ENCODE data around the gene RAB33B. TPM values are rescaled to one million over a fixed set of nuclear protein-coding genes. Genes with fewer than 3 reads are reported as not detected.
"Not testable (repeated sequence)": the region's sequence is repeated elsewhere in the genome, so short reads cannot be mapped to it uniquely, and the experiment has no call there.

RAB33B gene
- polyA plus RNA-seq: 1 to 10 TPM; 2.8 to 6.8 (median 3.8) TPM

DNA sequence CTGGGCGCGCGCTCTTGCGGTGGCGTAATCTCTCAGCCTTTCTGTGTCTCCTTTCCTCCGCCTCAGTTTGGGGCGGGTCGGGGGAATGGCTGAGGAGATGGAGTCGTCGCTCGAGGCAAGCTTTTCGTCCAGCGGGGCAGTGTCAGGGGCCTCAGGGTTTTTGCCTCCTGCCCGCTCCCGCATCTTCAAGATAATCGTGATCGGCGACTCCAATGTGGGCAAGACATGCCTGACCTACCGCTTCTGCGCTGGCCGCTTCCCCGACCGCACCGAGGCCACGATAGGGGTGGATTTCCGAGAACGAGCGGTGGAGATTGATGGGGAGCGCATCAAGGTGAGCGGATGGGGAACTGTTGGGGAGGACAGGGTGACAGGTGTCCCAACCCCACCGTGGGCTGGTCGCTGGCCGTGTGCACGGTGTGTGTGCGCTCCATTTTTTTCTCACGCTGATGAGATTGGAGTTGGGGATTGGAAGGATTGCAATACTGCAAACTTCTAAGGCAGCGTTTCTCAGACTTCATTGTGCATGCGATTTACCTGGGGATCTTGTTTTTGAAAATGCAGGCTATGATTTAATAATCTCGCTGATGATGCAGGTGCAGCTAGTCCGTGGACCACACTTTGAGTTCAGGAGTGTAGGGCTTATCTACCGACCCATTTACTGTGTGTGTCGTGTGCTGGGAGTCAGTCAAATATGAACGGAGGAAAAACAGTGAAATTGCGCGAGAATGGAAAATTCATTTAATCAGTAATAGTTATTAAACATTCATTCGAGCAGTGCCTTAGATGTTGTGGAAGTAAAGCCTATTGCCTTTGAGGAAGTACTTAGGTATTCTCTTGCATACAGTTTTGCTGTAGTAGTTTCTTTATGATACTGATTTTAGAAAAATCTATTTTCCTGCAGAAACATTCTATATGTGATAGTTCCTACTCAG is at the start of gene RAB33B:
TSS of gene RAB33B (plus strand) at position 11 of the 935 bp plus-strand sequence. CDS start at position 86, 75 bp downstream.
- Mint-ChIP-seq H3K4me1 (peaks cover 63 to 76% of the 10 kb centered on the region in 2 donors), H3K27ac (peak within 1 kb of the TSS; percentile 96 to 99 (median 98)), H3K4me3 (peak within 1 kb of the TSS; percentile 93 to 98 (median 97)), H3K36me3 (no peaks in the 10 kb centered on the region), H3K27me3 (ENCODE audit: low read depth in 3 of 3) (peaks cover 11 to 15% (median 15%) of the 10 kb centered on the region in 3 donors), H3K9me3 (no peaks in the 10 kb centered on the region)
- no peak for DNase-seq

DNA sequence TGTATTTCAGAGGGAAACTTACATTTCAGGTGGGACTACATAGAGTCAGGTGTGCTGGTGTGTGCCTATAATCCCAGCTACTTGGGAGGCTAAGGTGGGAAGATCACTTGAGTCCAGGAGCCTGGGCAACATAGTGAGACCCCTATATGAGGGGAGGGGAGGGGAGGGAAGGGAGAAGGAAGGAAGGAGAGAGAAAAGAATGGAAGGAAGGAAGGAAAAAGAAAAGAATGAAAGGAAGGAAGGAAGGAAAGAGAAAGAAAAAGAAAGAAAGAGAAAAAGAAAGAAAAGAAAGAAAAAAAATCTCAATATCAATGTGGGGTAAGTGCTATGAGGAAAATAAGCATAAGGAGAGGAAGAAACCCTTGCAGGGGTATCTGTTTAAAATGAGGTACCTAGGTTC is 43.6 kb upstream of the RAB33B start:
- Mint-ChIP-seq H3K4me1 (no peaks in the 10 kb centered on the region), H3K36me3 (peaks cover 13 to 43% (median 40%) of the 10 kb centered on the region in 3 donors), H3K27me3 (ENCODE audit: low read depth in 3 of 3) (peaks cover 0 to 3% (median 2%) of the 10 kb centered on the region in 3 donors), H3K4me3 (no peak overlapping the region), H3K9me3 (peaks cover 0 to 5% (median 1%) of the 10 kb centered on the region in 6 donors), H3K27ac (peak overlapping the region in 1 of 6 donors; percentile 8)
- no peak for DNase-seq

DNA sequence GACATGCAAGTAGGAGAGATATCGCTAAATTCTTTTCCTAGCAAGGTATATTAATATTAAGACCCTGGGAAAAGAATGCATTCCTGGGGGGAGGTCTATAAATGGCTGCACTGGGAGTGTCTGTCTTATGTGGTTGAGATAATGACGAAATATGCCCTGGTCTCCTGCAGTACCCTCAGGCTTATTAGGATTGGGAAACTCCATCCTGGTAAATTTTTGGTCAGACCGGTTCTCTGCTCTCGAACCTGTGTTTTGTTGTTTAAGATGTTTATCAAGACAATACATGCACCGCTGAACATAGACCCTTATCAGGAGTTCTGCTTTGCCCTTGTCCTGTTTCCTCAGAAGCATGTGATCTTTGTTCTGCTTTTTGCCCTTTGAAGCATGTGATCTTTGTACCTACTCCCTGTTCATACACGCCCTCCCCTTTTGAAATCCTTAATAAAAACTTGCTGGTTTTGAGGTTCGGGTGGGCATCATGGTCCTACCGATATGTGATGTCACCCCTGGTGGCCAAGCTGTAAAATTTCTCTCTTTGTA is 39.2 kb upstream of the RAB33B start:
- Mint-ChIP-seq H3K4me1 (peaks cover 11 to 12% of the 10 kb centered on the region in 2 donors), H3K36me3 (peaks cover 13 to 28% (median 22%) of the 10 kb centered on the region in 3 donors)
- H3K4me3 Mint-ChIP-seq; DNase-seq; H3K27ac Mint-ChIP-seq; H3K9me3 Mint-ChIP-seq; H3K27me3 Mint-ChIP-seq (ENCODE audit: low read depth in 3 of 3): not testable (repeated sequence)

DNA sequence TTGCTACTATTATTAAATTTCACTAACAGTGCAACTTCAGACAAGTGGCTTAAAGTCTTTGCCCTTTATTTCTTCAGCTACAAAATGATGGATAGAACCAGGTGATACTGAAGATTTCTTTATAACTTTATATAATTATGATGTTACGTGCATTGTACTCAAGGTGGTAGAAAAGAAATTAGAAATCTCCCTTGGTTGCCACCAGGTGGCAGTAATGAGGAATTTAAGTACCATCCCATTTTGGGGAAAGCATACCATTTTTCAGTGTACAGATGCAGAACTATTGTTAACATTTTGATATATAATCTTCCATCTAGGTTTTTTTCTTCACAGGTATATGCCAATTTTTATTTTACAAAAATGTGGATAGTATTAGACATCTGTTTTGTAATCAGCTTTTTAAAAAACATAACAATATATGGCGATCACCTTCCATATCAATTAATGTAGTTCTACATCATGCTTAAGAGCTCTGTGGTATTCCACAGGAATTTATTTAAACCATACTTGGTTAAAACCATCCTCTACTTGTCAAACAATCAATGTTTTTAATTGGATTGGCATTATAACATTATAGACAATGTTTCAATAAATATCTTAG is 37.7 kb upstream of the RAB33B start:
- Mint-ChIP-seq H3K27ac (no peak overlapping the region), H3K27me3 (ENCODE audit: low read depth in 3 of 3) (peaks cover 0 to 4% (median 4%) of the 10 kb centered on the region in 3 donors), H3K4me3 (no peak overlapping the region), H3K9me3 (peaks cover 0 to 7% (median 1%) of the 10 kb centered on the region in 6 donors), H3K36me3 (peaks cover 13 to 28% (median 22%) of the 10 kb centered on the region in 3 donors), H3K4me1 (peaks cover 13 to 20% of the 10 kb centered on the region in 2 donors)
- DNase-seq: peak; percentile 12 to 47 (median 37)

DNA sequence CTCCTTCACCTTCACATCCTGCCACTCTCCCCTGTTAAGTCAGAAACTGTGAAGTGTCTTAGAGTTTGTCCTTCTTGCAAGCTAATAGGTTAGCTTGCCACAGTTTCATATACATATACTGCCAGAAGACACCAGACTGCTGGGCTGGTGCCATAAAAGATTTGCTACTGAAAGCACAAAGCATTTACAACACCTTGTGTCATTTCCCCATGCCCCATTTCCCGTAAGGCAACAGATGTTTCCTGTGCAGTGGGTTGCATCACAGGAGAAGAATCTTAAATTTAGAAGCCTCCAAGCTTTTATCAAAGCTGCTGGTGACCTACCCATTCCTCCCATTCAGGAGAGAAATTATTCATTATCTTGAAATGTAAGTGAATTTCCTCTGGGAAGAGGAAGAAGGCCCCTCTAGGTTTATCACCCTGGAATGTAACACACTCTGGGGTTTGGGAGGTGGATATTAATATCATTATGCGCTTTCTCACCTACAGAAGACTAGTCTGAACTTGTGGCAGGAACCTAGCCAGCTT is 34.5 kb upstream of the RAB33B start:
- Mint-ChIP-seq H3K4me1 (peaks cover 13 to 20% of the 10 kb centered on the region in 2 donors), H3K36me3 (peaks cover 13 to 24% (median 14%) of the 10 kb centered on the region in 3 donors), H3K27ac (peak overlapping the region in 2 of 6 donors; percentile 5 to 42), H3K4me3 (peak overlapping the region in 1 of 5 donors; percentile 52), H3K27me3 (ENCODE audit: low read depth in 3 of 3) (peaks cover 0 to 4% (median 3%) of the 10 kb centered on the region in 3 donors), H3K9me3 (peaks cover 0 to 7% (median 1%) of the 10 kb centered on the region in 6 donors)
- no peak for DNase-seq

DNA sequence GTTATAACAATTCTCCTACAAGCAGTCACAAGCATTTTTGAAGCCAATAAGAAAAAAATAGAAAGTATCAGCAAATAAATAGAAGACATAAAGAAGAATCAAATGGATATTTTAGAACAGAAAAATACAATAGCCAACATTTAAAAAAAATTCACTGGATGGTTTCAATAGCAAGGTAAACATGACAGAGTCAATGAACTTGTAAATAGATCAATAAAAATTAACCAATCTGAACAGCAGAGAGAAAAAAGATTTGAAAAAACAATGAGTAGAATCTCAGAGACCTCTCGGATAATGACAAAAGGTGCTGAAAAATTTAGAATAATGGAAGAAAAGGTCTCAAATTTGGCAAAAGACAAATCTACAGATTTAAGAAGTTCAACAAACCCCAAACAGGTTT is 33.3 kb upstream of the RAB33B start:
- peaks cover 0 to 2% (median 0%) of the 10 kb centered on the region in 6 donors for H3K9me3 Mint-ChIP-seq
- no peak for DNase-seq
- no peak overlapping the region for H3K27ac Mint-ChIP-seq
- H3K4me1 Mint-ChIP-seq: peaks cover 13 to 20% of the 10 kb centered on the region in 2 donors
- H3K4me3 Mint-ChIP-seq: no peak overlapping the region
- H3K27me3 Mint-ChIP-seq (ENCODE audit: low read depth in 3 of 3): peaks cover 0 to 4% (median 2%) of the 10 kb centered on the region in 3 donors
- H3K36me3 Mint-ChIP-seq: peaks cover 5 to 15% (median 7%) of the 10 kb centered on the region in 3 donors

DNA sequence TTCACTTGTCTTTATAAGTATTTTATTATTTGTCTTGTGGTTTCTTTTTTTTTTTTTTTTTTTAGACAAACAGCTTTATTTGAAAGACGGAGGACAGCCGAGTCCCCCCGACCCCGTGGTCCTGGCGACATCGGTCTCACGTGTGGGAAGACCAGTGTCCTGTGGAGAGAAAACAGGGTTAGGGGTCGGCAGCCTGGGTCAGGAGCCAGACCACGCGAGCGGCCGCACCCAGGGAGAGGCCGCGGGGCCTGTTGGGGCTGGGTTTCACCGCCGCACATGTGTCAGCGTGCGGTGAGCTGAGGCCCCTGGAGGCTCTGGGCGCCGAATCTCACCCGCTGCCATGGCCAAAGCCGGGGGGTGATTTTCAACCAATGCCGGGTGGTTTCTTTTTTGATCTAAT is 17.8 kb upstream of the RAB33B start:
- peaks cover 28 to 64% (median 43%) of the 10 kb centered on the region in 3 donors for H3K36me3 Mint-ChIP-seq
- no peak overlapping the region for H3K4me3 Mint-ChIP-seq
- H3K27ac Mint-ChIP-seq: no peak overlapping the region
- H3K4me1 Mint-ChIP-seq: no peaks in the 10 kb centered on the region
- H3K9me3 Mint-ChIP-seq: peaks cover 13 to 35% (median 25%) of the 10 kb centered on the region in 6 donors
- H3K27me3 Mint-ChIP-seq (ENCODE audit: low read depth in 3 of 3): peaks cover 0 to 4% (median 3%) of the 10 kb centered on the region in 3 donors
- DNase-seq: no peak

DNA sequence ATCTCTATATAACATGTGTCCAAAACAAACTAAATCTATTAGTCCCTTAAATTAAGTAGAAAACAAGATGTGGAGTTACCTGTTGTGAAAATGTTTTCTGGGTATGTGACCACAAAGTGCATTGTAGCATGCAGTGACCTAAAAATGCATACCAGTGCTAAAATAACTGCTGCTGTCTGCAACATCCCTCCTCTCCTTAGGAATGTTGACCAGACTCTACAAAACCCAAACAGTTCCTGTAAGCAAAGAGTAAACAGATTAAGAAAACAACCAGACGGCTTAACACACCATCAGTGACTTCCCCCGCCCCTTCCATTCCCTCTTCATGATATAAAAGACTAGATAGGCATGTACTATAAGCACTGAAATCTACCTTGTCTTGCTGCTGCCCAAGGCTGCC is 15.8 kb upstream of the RAB33B start:
- Mint-ChIP-seq H3K4me3 (no peak overlapping the region), H3K36me3 (peaks cover 24 to 52% (median 34%) of the 10 kb centered on the region in 3 donors), H3K9me3 (peaks cover 8 to 30% (median 25%) of the 10 kb centered on the region in 6 donors), H3K27me3 (ENCODE audit: low read depth in 3 of 3) (peaks cover 0 to 4% (median 0%) of the 10 kb centered on the region in 3 donors), H3K27ac (no peak overlapping the region), H3K4me1 (no peaks in the 10 kb centered on the region)
- no peak for DNase-seq

DNA sequence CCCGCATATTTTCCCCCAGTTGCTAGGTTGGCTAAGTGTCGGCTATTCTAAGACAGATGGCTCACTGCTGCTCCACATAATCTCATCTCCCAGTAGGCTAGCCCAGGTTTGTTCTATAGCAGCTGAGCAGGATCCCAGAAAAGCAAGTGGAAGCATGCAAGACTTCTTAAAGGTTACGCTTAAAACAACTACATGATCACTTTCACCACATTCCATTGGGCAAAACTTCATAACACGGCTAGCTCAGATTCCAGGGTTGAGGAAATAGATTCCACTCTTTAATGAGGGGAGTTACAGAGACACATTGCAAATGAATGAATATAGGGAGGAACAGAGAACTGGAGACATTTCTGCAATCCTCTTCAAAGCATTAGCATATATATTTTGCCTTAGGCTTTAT is 12.9 kb upstream of the RAB33B start:
- Mint-ChIP-seq H3K4me3 (no peak overlapping the region), H3K27me3 (ENCODE audit: low read depth in 3 of 3) (peaks cover 0 to 6% (median 0%) of the 10 kb centered on the region in 3 donors), H3K36me3 (peaks cover 24 to 40% (median 34%) of the 10 kb centered on the region in 3 donors), H3K27ac (no peak overlapping the region), H3K4me1 (no peaks in the 10 kb centered on the region), H3K9me3 (peaks cover 8 to 30% (median 25%) of the 10 kb centered on the region in 6 donors)
- DNase-seq: no peak

DNA sequence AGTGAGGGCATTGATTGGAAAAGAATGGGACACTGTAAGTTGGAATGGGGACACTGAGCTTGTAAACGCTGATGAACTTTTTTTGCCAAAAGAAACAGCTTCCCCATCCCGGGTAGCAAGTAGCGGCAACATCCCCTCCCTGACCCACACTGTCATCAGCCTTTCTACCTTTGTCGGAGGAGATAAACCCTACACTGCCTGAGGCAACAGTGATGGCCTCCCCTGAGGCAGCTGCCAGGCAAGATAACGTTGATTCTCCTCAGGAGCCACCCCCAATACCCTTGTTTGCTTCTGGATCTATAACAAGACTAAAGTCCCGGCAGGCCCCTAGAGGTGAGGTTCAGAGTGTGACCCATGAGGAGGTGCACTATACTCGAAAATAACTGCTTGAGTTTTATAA is 10.3 kb upstream of the RAB33B start:
- H3K27me3 Mint-ChIP-seq (ENCODE audit: low read depth in 3 of 3): peaks cover 0 to 4% (median 0%) of the 10 kb centered on the region in 3 donors
- H3K36me3 Mint-ChIP-seq: peaks cover 12 to 21% (median 17%) of the 10 kb centered on the region in 3 donors
- peaks cover 3 to 19% (median 15%) of the 10 kb centered on the region in 6 donors for H3K9me3 Mint-ChIP-seq
- no peaks in the 10 kb centered on the region for H3K4me1 Mint-ChIP-seq
- no peak overlapping the region for H3K27ac Mint-ChIP-seq
- no peak for DNase-seq
- no peak overlapping the region for H3K4me3 Mint-ChIP-seq

DNA sequence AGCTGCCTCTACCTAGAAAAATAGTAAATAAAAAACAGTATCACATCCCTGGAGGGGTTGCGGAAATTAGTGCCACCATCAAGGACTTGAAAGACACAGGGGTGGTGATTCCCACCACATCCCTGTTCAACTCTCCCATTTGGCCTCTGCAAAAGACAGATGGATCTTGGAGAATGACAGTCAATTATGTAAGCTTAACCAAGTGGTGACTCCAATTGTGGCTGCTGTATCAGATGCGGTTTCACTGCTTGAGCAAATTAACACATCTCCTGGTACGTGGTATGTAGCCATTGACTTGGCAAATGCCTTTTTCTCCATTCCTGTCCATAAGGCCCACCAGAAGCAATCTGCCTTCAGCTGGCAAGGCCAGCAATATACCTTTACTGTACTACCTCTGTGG is 9.0 kb upstream of the RAB33B start:
- not testable (repeated sequence) for DNase-seq; H3K27ac Mint-ChIP-seq; H3K4me1 Mint-ChIP-seq; H3K4me3 Mint-ChIP-seq; H3K27me3 Mint-ChIP-seq (ENCODE audit: low read depth in 3 of 3); H3K9me3 Mint-ChIP-seq
- peaks cover 4 to 13% (median 8%) of the 10 kb centered on the region in 3 donors for H3K36me3 Mint-ChIP-seq

DNA sequence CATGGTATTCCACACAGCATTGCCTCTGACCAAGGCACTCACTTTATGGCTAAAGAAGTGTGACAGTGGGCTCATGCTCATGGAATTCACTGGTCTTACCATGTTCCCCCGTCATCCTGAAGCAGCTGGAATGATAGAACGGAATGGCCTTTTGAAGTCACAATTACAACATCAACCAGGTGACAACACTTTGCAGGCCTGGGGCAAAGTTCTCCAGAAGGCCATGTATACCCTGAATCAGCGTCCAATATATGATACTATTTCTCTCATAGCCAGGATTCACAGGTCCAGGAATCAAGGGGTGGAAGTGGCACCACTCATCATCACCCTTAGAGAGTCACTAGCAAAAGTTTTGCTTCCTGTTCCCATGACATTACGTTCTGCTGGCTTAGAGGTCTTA is 6.8 kb upstream of the RAB33B start:
- not testable (repeated sequence) for H3K27ac Mint-ChIP-seq; H3K4me3 Mint-ChIP-seq; H3K4me1 Mint-ChIP-seq; DNase-seq; H3K27me3 Mint-ChIP-seq (ENCODE audit: low read depth in 3 of 3); H3K9me3 Mint-ChIP-seq; H3K36me3 Mint-ChIP-seq

DNA sequence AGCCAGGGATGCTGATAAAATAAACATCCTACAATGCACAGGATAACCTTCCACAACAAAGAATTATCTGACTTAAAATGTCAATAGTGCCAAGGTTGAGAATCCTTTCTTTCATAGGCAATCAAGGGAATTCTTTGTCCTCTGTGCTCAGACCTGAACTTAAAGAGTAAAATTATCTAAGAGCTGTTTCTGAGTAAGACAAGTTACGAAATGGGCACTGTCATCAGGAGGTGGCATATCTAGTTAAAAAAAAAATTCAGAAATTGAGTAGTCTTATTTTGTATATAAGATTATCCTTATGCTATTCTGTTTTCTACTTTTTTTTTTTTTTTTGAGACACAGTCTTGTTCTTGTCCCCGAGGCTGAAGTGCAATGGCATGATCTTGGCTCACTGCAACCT is 3.3 kb upstream of the RAB33B start:
- peaks cover 0 to 4% (median 0%) of the 10 kb centered on the region in 3 donors for H3K36me3 Mint-ChIP-seq
- no peaks in the 10 kb centered on the region for H3K9me3 Mint-ChIP-seq
- no peak for DNase-seq
- no peak overlapping the region for H3K4me3 Mint-ChIP-seq
- H3K27me3 Mint-ChIP-seq (ENCODE audit: low read depth in 3 of 3): peaks cover 9 to 15% (median 15%) of the 10 kb centered on the region in 3 donors
- no peak overlapping the region for H3K27ac Mint-ChIP-seq
- peaks cover 34 to 38% of the 10 kb centered on the region in 2 donors for H3K4me1 Mint-ChIP-seq

All from immature natural killer cell (primary cell).